ENCODE measurements around the gene THRB. TPM values are rescaled to one million over a fixed set of nuclear protein-coding genes. Genes with fewer than 3 reads are reported as not detected.

Gene THRB
- total RNA-seq, 2 donors from 2014 or later: 0.24 to 0.26 TPM

- H3K27ac ChIP-seq (ENCODE audit: low read depth, low read length): no peak overlapping the region
- H3K9me3 ChIP-seq (ENCODE audit: control insufficient read depth, low read length): no peaks in the 10 kb centered on the region
- Mint-ChIP-seq H3K27ac (no peak overlapping the region), H3K27me3 (ENCODE audit: insufficient read depth) (peaks cover 6% of the 10 kb centered on the region), H3K4me3 (no peak overlapping the region), H3K36me3 (ENCODE audit: low read depth) (no peaks in the 10 kb centered on the region), H3K4me1 (peaks cover 16% of the 10 kb centered on the region), H3K9me3 (no peaks in the 10 kb centered on the region)
- H3K4me1 ChIP-seq (ENCODE audit: control insufficient read depth, insufficient read depth, low read length): peaks cover 9% of the 10 kb centered on the region
- H3K4me3 ChIP-seq (ENCODE audit: low read length): no peak overlapping the region
- no peak for TF ChIP-seq CTCF (conservative IDR thresholded peaks at IDR 0.05)
- H3K27me3 ChIP-seq (ENCODE audit: control insufficient read depth, insufficient read depth, low read length, poor library complexity, severe bottlenecking): peaks cover 10% of the 10 kb centered on the region
- no peak overlapping the region for H3K9ac ChIP-seq (ENCODE audit: extremely low read depth, low read length, poor library complexity, severe bottlenecking)
- no peaks in the 10 kb centered on the region for H3K36me3 ChIP-seq (ENCODE audit: control insufficient read depth, insufficient read depth, low read length)
- no peak for DNase-seq
These were observed 298.1 kb downstream of the THRB start for GRCh38 chr3:24196526-24196925.

- DNase-seq: no peak
- peaks cover 6% of the 10 kb centered on the region for H3K27me3 Mint-ChIP-seq (ENCODE audit: insufficient read depth)
- no peak overlapping the region for H3K4me3 ChIP-seq (ENCODE audit: low read length)
- no peak overlapping the region for H3K4me3 Mint-ChIP-seq
- H3K27me3 ChIP-seq (ENCODE audit: control insufficient read depth, insufficient read depth, low read length, poor library complexity, severe bottlenecking): peaks cover 10% of the 10 kb centered on the region
- H3K4me1 Mint-ChIP-seq: peaks cover 16% of the 10 kb centered on the region
- no peaks in the 10 kb centered on the region for H3K36me3 Mint-ChIP-seq (ENCODE audit: low read depth)
- no peak overlapping the region for H3K27ac ChIP-seq (ENCODE audit: low read depth, low read length)
- TF ChIP-seq CTCF (conservative IDR thresholded peaks at IDR 0.05): no peak
- no peaks in the 10 kb centered on the region for H3K9me3 Mint-ChIP-seq
- peaks cover 9% of the 10 kb centered on the region for H3K4me1 ChIP-seq (ENCODE audit: control insufficient read depth, insufficient read depth, low read length)
- no peak overlapping the region for H3K9ac ChIP-seq (ENCODE audit: extremely low read depth, low read length, poor library complexity, severe bottlenecking)
- no peaks in the 10 kb centered on the region for H3K36me3 ChIP-seq (ENCODE audit: control insufficient read depth, insufficient read depth, low read length)
- H3K9me3 ChIP-seq (ENCODE audit: control insufficient read depth, low read length): no peaks in the 10 kb centered on the region
- H3K27ac Mint-ChIP-seq: no peak overlapping the region
These were observed 299.0 kb downstream of the THRB start for GRCh38 chr3:24195504-24196230.

GRCh38 chr3:24192469-24193056 lies 302.1 kb downstream of the THRB start:
- no peak overlapping the region for H3K27ac Mint-ChIP-seq
- H3K9ac ChIP-seq (ENCODE audit: extremely low read depth, low read length, poor library complexity, severe bottlenecking): no peak overlapping the region
- H3K27me3 Mint-ChIP-seq (ENCODE audit: insufficient read depth): no peaks in the 10 kb centered on the region
- H3K9me3 ChIP-seq (ENCODE audit: control insufficient read depth, low read length): no peaks in the 10 kb centered on the region
- peaks cover 10% of the 10 kb centered on the region for H3K27me3 ChIP-seq (ENCODE audit: control insufficient read depth, insufficient read depth, low read length, poor library complexity, severe bottlenecking)
- 92 to 94% methylated on average over 2 to 3 of the region's 3 CpGs for WGBS, 2 experiments (ENCODE audit: insufficient coverage in 1 of 2, insufficient read length in 1 of 2)
- H3K4me3 ChIP-seq (ENCODE audit: low read length): no peak overlapping the region
- no peak overlapping the region for H3K27ac ChIP-seq (ENCODE audit: low read depth, low read length)
- no peaks in the 10 kb centered on the region for H3K9me3 Mint-ChIP-seq
- H3K4me1 ChIP-seq (ENCODE audit: control insufficient read depth, insufficient read depth, low read length): no peaks in the 10 kb centered on the region
- H3K36me3 ChIP-seq (ENCODE audit: control insufficient read depth, insufficient read depth, low read length): no peaks in the 10 kb centered on the region
- no peak for DNase-seq
- no peak for TF ChIP-seq CTCF (conservative IDR thresholded peaks at IDR 0.05)
- H3K4me3 Mint-ChIP-seq: no peak overlapping the region
- no peaks in the 10 kb centered on the region for H3K36me3 Mint-ChIP-seq (ENCODE audit: low read depth)
- H3K4me1 Mint-ChIP-seq: peaks cover 4% of the 10 kb centered on the region
